ENCODE results near the gene COL4A4. TPM values are rescaled to one million over a fixed set of nuclear protein-coding genes. Genes with fewer than 3 reads are reported as not detected.

Gene COL4A4
- total RNA-seq, 1 donor from 2014 or later, result 8.9 TPM

DNA sequence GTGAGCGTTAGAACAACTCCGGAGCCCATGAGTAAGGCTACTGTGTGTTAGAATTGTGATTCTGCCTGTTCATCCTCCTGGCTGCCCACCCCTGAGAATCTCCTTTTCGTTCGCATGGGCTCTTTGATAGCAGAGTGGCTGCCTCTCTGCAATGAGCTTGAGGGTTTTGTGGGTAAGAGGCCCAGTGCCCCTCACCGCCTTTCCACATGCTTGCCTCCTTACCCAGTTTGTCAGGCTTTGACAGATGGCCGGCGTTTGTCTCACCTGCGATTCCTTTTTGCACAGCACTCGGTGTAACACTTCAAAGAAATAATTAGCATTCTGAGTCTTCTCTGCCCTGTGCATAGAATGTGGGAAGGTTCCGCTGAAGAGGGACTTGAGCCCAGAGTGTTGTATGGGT lies 190.2 kb downstream of the COL4A4 start:
- TF ChIP-seq, protein P1, sequence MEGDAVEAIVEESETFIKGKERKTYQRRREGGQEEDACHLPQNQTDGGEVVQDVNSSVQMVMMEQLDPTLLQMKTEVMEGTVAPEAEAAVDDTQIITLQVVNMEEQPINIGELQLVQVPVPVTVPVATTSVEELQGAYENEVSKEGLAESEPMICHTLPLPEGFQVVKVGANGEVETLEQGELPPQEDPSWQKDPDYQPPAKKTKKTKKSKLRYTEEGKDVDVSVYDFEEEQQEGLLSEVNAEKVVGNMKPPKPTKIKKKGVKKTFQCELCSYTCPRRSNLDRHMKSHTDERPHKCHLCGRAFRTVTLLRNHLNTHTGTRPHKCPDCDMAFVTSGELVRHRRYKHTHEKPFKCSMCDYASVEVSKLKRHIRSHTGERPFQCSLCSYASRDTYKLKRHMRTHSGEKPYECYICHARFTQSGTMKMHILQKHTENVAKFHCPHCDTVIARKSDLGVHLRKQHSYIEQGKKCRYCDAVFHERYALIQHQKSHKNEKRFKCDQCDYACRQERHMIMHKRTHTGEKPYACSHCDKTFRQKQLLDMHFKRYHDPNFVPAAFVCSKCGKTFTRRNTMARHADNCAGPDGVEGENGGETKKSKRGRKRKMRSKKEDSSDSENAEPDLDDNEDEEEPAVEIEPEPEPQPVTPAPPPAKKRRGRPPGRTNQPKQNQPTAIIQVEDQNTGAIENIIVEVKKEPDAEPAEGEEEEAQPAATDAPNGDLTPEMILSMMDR (IDR thresholded peaks at IDR 0.05; ENCODE audit: borderline replicate concordance), result no peak
- Histone ChIP-seq H3K27ac (replicated peaks) (no peak overlapping the region), H3K27me3 (ENCODE audit: low read depth) (no peaks in the 10 kb centered on the region), H3K4me1 (peaks cover 4% of the 10 kb centered on the region), H3K4me3 (no peak overlapping the region), H3K36me3 (no peaks in the 10 kb centered on the region), H3K9me3 (replicated peaks) (no peaks in the 10 kb centered on the region)
- no peak for DNase-seq
- intact Hi-C loops (cut with micrococcal nuclease), result no loop called here

DNA sequence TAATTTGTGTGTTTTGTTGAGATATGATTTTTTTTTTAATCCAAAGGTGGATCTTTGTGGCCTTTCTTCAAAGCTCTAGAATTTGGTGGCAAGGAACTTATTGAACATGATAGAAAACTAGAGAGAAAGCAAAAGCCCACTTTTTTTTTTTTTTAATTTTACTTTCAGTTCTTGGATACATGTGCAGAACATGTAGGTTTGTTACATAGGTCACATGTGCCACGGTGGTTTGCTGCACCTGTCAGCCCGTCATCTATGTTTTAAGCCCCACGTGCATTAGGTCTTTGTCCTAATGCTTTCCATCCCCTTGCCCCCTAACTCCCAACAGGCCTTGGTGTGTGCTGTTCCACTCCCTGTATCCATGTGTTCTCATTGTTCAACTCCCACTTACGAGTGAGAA lies 192.2 kb downstream of the COL4A4 start:
- no peaks in the 10 kb centered on the region for H3K36me3 ChIP-seq
- TF ChIP-seq, protein P1 (IDR thresholded peaks at IDR 0.05; ENCODE audit: borderline replicate concordance), result no peak
- DNase-seq, result no peak
- no peak overlapping the region for H3K4me3 ChIP-seq
- no peaks in the 10 kb centered on the region for H3K9me3 ChIP-seq (replicated peaks)
- H3K4me1 ChIP-seq, result no peaks in the 10 kb centered on the region
- H3K27me3 ChIP-seq (ENCODE audit: low read depth), result no peaks in the 10 kb centered on the region
- intact Hi-C loops (cut with micrococcal nuclease), result no loop called here
- H3K27ac ChIP-seq (replicated peaks), result no peak overlapping the region

DNA sequence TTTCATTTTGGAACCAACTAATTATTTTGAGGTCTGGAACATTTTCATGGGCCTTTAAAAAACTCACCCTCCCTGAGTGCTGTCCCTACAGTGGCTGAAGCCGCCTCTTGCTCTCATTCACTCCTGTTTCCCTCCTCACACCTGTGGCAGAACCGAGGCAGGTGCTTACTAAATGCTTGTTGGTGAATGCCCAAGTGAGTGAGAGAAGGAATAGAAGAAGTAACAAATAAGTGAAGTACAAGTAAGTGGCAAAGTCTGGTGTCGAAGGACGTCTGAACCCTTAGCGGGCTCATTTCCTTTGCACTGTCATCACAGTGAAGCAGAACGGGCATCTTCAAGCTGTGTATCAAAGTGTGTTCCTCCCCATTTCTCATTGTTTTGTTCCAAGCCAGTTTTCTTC lies 192.9 kb downstream of the COL4A4 start:
- Histone ChIP-seq H3K4me1 (no peaks in the 10 kb centered on the region), H3K4me3 (no peak overlapping the region), H3K36me3 (no peaks in the 10 kb centered on the region), H3K27ac (replicated peaks) (no peak overlapping the region), H3K9me3 (replicated peaks) (no peaks in the 10 kb centered on the region), H3K27me3 (ENCODE audit: low read depth) (no peaks in the 10 kb centered on the region)
- TF ChIP-seq, protein P1 (IDR thresholded peaks at IDR 0.05; ENCODE audit: borderline replicate concordance), result no peak
- intact Hi-C loops (cut with micrococcal nuclease), result no loop called here
- DNase-seq, result no peak

DNA sequence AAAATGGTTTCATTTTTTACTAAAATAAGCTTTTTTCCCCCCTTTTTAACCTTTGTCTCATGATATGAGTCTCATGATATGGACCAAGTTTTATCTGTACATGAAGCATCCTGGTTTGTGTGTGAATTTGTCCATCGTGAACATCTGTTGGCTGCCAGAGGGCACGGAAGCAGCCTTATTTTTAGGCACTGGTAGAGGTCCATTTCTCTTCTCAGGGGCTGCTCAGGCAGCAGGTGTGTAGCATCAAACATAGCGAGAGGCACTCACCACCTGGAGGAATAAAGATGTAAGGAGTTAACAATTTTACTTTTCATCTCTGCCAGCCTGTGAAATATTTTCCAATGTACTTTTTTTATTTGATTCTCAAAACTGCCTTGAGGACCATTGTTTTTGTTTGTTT lies 193.6 kb downstream of the COL4A4 start:
- Histone ChIP-seq H3K4me3 (no peak overlapping the region), H3K9me3 (replicated peaks) (no peaks in the 10 kb centered on the region), H3K27me3 (ENCODE audit: low read depth) (no peaks in the 10 kb centered on the region), H3K4me1 (no peaks in the 10 kb centered on the region), H3K27ac (replicated peaks) (no peak overlapping the region), H3K36me3 (peaks cover 3% of the 10 kb centered on the region)
- intact Hi-C loops (cut with micrococcal nuclease), result no loop called here
- TF ChIP-seq, protein P1 (IDR thresholded peaks at IDR 0.05; ENCODE audit: borderline replicate concordance), result no peak
- no peak for DNase-seq

DNA sequence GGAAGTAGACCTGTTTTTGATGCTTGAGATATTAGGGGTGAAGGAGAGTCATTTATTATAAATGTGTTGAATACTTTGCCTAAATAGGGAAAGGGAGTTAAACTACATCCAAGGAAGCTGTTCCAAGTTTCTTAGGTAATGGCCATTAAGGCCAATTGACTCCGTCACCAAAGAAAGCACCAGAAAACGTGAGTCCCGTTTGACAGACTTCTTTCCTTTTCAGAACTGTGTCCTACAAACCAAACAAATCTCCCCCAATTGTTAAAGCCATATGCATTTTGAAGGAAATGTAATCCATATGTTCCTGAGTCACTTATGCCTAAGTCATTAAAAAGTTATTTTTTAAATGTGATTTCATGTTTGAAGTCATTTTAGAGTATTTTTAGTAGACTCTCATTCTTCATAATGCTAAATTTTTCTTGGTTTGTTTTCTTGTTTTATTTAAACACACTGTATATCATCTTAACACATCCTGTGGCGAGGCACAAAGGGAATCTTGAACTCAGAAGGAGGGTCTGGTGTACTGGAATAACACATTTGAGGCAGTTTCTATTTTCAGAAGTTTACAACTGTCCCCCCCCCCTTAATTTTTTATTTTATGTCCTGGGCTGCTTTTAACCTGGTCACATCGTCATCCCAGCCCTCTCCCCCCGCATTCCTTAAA lies 194.5 kb downstream of the COL4A4 start:
- H3K36me3 ChIP-seq, result peaks cover 6% of the 10 kb centered on the region
- no peaks in the 10 kb centered on the region for H3K4me1 ChIP-seq
- intact Hi-C loops (cut with micrococcal nuclease), result no loop called here
- H3K9me3 ChIP-seq (replicated peaks), result no peaks in the 10 kb centered on the region
- H3K27me3 ChIP-seq (ENCODE audit: low read depth), result no peaks in the 10 kb centered on the region
- H3K27ac ChIP-seq (replicated peaks), result no peak overlapping the region
- no peak for DNase-seq
- TF ChIP-seq, protein P1 (IDR thresholded peaks at IDR 0.05; ENCODE audit: borderline replicate concordance), result no peak
- H3K4me3 ChIP-seq, result no peak overlapping the region

All from left ventricle myocardium inferior (tissue), 1 donor.